GM12873 (cell line): Measurements from ENCODE around the gene SLC4A3.
A peak's percentile ranks its signal among the peaks of the same experiment; 100 is the strongest.

Experiments
- CTCF ChIP-seq: IDR thresholded peaks from 2 replicates; pipeline ENCODE4 v1.5.1; 2012; ENCODE audit warnings: low read depth, mild to moderate bottlenecking, moderate library complexity, low read length, control low read depth; ENCODE audit not compliant: insufficient read depth; ENCODE audit errors: missing control alignments

SLC4A3 gene

GRCh38 chr2:219636144-219636915 lies 8.9 kb downstream of the SLC4A3 start:
- no peak for TF ChIP-seq CTCF

- no peak for TF ChIP-seq CTCF
These were observed 9.8 kb downstream of the SLC4A3 start for GRCh38 chr2:219636941-219637841.

- TF ChIP-seq CTCF, result no peak
These were observed 10.4 kb downstream of the SLC4A3 start for GRCh38 chr2:219637842-219638185.

GRCh38 chr2:219638217-219638947 lies 11.0 kb downstream of the SLC4A3 start:
- peak; percentile 11 for TF ChIP-seq CTCF

GRCh38 chr2:219638948-219639755 lies 11.7 kb downstream of the SLC4A3 start:
- no peak for TF ChIP-seq CTCF

- no peak for TF ChIP-seq CTCF
These were observed 14.1 kb downstream of the SLC4A3 start for GRCh38 chr2:219641390-219642068.
